Measurements from ENCODE around the gene C6orf120.
"Not testable (repeated sequence)": the region's sequence is repeated elsewhere in the genome, so short reads cannot be mapped to it uniquely, and the experiment has no call there.

Gene C6orf120

DNA sequence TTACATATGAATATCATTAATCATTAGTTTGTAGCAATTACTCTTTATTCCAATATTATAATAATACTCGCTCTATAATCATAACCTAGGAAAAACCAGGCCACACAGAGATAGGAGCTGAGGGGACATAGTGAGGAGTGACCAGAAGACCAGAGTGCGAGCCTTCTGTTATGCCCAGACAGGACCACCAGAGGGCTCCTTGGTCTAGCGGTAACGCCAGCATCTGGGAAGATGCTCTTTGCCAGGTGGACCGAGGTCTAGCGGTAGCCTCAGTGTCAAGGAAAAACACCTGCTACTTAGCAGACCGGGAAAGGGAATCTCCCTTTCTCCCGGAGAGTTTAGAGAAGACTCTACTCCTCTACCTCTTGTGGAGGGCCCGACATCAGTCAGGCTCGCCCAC, 4.8 kb upstream of the C6orf120 start:
- TF ChIP-seq, protein P1, sequence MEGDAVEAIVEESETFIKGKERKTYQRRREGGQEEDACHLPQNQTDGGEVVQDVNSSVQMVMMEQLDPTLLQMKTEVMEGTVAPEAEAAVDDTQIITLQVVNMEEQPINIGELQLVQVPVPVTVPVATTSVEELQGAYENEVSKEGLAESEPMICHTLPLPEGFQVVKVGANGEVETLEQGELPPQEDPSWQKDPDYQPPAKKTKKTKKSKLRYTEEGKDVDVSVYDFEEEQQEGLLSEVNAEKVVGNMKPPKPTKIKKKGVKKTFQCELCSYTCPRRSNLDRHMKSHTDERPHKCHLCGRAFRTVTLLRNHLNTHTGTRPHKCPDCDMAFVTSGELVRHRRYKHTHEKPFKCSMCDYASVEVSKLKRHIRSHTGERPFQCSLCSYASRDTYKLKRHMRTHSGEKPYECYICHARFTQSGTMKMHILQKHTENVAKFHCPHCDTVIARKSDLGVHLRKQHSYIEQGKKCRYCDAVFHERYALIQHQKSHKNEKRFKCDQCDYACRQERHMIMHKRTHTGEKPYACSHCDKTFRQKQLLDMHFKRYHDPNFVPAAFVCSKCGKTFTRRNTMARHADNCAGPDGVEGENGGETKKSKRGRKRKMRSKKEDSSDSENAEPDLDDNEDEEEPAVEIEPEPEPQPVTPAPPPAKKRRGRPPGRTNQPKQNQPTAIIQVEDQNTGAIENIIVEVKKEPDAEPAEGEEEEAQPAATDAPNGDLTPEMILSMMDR (conservative IDR thresholded peaks at IDR 0.05; ENCODE audit: low read length): peak; percentile 42
- DNase-seq (ENCODE audit: low read depth); H3K4me3 ChIP-seq (ENCODE audit: low read length): not testable (repeated sequence)

DNA sequence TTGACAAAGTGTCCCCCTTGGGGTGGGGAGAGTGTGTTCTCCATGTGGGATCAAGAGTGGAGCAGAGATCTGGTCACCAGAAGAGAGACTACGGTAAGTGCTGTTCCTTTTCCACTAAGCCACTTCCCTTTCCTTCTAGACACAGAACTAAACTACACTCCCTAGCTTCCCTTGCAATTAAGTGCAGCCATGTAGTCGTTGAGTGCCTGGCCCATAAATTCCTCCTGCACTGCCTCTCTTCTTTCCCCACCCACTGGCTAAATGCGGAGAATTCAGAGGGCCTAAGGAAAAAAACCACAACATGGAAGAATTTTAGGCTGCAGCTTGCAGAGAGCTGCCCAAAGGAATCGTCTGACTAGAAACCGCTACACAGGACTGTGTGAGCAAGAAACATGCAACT, 1.6 kb upstream of the C6orf120 start:
- peak overlapping the region; percentile 92 for H3K4me3 ChIP-seq (ENCODE audit: low read length)
- TF ChIP-seq, protein P1 (conservative IDR thresholded peaks at IDR 0.05; ENCODE audit: low read length): no peak; the same call in 1 of the 2 replicates
- peak; percentile 69 for DNase-seq (ENCODE audit: low read depth)

DNA sequence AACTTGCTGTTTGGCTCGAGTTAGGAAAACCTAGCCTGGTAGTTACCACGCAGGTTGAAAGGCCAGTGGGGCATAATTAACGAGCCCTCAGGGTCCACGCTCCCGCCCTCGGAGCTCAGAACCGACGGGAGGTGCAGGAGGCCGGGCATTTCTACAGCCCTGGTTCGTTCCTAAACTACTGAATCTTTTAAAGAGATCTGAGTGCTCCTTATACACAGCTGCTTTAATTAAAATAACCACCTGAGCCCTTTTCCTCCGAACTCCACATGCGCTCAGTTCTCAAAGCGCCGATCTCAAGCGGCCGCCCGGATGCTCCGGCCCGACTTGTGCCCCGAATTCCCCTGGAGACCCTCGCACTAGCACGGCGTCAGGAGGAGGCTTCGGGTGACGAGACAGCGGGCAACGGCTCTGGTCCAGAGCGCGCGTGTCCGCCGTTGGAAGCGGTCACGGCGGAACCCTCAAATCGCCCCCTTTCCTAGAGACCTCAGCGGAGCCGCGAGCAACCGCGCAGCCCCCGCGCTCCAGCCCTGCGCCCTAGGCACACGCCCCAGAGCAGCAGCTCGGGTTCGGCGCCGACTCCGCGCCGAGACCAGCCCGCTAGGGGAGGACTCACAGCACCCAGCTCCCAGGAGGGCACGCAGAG, 494 bp upstream of the C6orf120 start:
- no peak for DNase-seq (ENCODE audit: low read depth)
- TF ChIP-seq, protein P1 (conservative IDR thresholded peaks at IDR 0.05; ENCODE audit: low read length): no peak
- H3K4me3 ChIP-seq (ENCODE audit: low read length): peak overlapping the region; percentile 92

DNA sequence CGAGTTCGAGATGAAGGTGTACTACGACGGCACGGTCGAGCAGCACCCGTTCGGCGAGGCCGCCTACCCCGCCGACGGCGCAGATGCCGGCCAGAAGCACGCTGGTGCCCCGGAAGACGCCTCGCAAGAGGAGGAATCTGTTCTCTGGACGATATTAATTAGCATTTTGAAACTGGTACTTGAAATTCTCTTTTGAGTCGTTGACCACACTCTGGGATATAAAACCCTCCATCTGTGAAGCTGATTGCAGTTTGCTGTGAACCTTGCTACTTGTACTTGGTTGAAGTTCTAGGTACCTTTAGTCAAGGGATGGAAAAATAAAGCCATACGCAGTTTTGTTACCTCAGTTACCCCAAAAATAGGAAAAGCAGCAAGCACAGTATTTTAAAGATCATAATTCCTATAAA, 917 bp downstream of the C6orf120 start:
- DNase-seq (ENCODE audit: low read depth): no peak
- TF ChIP-seq, protein P1 (conservative IDR thresholded peaks at IDR 0.05; ENCODE audit: low read length): no peak
- peak overlapping the region; percentile 92 for H3K4me3 ChIP-seq (ENCODE audit: low read length)

DNA sequence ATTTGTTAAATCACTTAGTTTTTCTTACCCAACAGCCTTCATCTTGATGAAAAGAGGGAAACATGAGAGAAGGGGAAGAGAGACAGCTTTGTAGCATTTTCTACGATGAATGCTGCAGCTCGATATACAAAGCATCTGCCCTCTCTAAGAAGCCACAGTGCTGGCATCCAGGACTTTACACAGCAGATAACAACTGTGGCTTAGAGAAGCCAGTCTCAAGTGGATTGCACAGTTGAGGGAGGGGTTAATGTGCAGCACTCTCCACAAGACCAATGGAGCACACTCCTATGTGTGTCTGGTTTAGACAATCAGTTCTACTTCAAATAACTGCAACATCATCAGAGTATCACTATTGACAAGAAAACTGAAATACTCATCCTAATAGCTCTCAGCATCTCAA, 5.8 kb downstream of the C6orf120 start:
- TF ChIP-seq, protein P1 (conservative IDR thresholded peaks at IDR 0.05; ENCODE audit: low read length): no peak
- no peak overlapping the region for H3K4me3 ChIP-seq (ENCODE audit: low read length)
- no peak for DNase-seq (ENCODE audit: low read depth)

DNA sequence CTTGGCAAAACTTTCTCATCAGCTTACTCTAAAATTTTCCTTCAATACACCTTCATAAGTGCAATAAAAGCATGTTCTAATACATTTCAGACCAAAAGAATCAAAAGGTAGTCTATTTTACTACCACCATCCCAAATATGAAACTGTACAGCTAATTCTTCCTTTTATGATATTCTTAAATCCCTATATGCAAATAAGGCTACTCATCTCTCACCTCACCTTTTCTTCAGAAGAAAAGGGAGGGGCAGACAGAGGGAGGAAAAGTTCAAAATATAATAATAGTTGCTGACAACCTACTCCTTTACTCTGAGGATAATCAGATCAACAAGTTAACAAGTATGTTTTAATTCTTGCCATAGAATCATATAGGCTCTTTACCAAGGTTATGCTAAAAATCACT, 7.4 kb downstream of the C6orf120 start:
- no peak overlapping the region for H3K4me3 ChIP-seq (ENCODE audit: low read length)
- TF ChIP-seq, protein P1 (conservative IDR thresholded peaks at IDR 0.05; ENCODE audit: low read length): no peak
- no peak for DNase-seq (ENCODE audit: low read depth)

DNA sequence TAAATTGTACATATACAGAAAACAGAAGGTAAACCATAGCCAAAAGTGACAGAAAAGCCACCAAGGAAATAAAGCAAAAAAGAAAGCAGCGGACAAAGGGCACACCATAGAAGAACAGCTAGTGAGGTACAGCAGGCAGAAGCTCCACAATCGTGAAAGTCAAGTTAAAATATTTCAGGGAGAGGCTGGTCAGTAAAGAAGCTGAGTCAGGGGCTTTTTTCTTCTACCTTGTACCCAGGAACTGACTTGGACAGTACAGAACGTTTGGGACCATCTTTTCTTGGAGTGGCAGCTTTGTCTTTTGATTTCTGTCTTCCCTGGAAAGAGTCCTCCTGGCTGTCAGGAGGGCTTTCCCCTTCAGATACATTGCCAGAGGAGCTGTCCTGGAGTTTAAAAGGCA, 8.1 kb downstream of the C6orf120 start:
- no peak overlapping the region for H3K4me3 ChIP-seq (ENCODE audit: low read length)
- TF ChIP-seq, protein P1 (conservative IDR thresholded peaks at IDR 0.05; ENCODE audit: low read length): no peak
- DNase-seq (ENCODE audit: low read depth): no peak

Data from AG10803 (cell line).